Activated CD4-positive, alpha-beta T cell treated with anti-CD3 and anti-CD28 coated beads for 4 hours (primary cell): Measurements from ENCODE around the gene BRINP2.

Experiments used
- DNase-seq, 2 donors: peaks; one replicate each; pipeline ENCODE4 v3.0.0-alpha.2; 2020

The BRINP2 gene

DNA sequence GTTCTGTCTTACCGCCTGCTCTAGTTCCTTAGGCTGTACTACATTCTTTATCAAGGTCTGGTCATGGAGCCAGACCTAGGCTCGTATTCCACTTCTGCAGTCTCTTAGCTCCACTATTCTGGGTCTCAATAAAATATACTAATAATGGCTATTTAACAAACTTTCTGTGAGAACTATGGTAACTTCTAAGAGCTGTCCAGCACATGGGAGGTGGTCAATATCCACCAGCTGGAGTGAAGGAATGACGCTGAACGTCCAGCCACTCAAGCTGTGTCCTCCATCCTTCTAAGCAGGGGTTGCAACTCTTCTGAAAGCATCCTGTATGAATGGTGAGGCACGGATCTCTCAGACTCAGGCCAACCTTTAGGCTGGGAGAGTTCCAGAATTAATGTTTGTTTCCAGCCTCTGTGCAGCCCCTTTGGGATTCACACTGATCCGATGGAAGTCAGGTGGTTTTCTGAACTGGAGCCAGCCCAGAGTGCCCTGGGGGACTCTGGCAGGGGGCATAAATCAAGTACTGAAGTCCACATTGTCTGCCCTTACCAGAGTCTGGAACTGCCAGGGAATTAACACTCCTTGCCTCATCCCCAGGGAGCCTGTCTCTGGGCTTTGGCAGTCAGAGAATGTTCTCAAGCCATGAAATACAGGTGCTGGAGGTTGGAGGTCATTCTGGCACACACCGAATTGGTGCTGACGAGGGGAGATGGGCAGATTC is 57.4 kb downstream of the BRINP2 start:
- DNase-seq: no peak

DNA sequence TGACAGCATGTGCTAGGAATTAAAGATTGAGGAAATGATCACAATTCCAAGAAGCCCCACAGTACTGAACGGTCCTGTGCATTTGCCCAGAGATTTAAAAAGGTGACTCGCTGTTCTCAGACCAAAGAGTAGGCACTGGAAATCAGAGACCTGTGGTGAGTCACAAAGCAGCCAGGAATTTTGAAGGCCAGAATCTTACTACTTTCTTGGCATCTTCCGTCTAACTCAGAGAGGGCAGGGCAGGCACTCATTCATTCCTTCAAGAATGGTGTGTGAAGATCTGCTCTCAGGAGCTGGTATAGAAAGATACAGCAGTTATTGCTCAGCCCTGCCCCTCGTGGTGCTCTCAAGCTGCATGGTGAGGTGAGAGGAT is 57.9 kb downstream of the BRINP2 start:
- DNase-seq: no peak

DNA sequence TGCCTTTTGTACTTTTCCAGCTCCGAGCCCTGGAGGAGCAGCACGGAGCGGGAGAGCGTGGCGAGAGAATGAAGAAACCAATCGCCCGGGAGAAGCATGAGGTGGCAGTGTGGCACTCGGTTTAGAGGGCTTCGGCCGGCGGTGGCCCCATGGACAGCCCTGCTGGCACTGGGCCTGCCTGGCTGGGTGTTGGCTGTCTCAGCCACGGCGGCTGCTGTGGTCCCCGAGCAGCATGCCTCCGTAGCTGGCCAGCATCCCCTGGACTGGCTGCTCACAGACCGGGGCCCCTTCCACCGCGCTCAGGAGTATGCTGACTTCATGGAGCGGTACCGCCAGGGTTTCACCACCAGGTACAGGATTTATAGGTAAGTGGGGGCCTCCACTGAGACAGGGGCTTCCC is 59.0 kb downstream of the BRINP2 start:
- no peak for DNase-seq

DNA sequence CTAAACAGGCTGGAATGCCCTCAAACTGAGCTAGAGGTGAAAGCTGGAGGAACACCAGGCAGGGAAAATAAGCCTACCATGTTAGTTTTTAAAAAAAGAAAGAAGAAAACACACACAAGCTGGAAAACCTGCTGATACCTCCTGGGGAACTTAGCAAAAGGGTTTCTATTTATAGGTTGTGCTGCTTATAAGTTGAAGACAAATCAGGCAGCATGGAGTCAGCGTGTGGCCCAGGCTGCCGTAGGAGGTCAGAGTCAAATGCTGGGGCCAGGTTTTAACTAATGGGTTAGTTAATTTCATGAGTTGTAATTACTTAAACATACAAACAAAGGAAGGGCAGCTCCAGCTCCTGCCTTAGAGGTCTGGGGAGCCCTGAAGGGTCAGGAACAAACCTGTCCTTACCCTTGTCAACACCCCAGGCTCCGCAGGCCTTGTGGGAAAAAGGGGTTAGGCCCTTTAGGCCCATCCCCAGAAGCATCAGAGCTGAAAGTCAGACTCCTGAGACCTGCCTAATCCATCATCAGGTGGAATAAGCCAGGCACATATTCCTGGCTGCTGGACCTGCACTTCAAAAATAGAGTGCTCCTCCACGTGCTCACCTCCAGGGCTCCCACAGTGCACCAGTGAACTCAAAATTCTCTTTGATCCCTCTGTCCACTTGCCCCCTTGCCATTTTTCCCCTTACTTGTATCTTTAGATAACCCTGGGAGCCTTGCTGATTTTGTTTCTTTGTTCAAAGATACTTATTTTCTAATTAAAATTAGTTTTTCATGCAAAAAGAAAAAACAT is 59.7 kb downstream of the BRINP2 start:
- no peak for DNase-seq

DNA sequence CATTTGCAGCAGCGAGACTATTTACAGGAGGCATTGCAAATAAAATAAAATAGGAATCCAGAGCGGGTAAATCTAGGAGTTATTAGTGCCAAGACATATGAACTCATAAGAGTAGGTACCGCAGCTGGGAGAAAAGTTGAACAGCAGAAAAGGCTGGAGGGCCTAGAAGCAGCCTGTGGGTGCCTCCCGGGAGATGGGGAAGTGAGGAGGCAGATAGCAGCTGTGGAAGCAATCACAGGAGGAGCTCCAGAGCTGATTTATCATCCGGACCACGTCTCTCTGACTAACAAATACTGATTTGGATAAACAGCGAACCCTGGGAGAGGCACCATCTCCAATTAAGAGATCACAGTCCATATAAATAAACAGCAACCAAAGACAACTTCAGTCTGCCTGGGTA is 64.6 kb downstream of the BRINP2 start:
- no peak for DNase-seq

DNA sequence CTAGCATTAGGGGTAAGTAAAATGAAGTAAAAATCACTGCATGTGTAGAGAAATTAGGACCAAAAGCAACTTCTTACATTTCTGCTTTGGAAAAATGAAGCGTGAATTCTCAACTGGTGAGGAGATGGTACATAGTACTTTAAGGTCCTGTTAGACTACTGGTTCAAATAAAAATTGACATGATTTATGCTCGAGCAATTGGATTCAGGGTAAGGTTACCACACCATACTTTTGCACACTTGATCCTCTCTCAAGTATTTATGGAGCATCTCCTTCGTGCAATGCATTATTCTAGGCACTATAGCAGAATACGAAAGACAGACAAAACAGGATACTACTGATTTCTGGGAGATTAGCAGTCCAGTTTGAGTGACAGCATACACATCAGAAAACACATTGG is 66.2 kb downstream of the BRINP2 start:
- no peak for DNase-seq

DNA sequence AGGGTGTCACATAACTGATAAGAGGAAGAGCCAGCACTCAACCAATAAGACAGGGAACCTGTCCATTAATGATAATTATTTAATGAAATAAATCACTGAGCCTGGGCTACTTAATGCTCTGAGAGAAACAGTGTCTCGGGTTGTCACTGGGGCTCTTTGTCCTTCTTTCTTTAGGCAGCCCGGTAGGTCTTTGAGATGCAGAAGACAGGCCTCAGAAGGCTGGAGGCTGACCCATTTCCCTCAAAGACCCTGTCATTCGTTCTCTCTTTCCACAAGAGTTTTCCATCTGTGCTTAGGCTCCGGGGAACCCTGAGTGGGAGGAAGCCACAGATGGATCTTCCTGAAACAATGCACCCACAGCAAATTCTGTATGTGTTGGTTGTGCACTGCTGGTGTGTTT is 68.2 kb downstream of the BRINP2 start:
- no peak for DNase-seq

DNA sequence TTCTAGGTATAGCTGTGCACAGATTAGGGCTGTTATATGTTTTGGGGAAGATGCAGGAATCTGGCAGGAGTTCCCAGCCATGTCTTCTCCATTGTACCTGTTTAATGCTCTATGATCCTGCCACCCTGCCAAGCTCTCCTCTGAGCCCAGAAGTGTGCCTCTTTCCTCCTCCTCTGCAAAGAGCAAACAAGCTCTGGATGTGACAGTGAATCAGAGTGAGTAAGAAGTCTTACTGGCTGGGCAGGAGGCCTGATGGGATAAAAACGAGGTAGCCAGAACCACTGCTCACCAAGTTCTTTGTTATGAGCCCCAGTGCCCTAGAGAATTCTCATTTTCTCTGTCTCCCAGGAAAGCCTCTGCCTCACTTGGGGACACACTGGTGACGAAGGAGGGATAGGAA is 69.0 kb downstream of the BRINP2 start:
- DNase-seq: no peak

DNA sequence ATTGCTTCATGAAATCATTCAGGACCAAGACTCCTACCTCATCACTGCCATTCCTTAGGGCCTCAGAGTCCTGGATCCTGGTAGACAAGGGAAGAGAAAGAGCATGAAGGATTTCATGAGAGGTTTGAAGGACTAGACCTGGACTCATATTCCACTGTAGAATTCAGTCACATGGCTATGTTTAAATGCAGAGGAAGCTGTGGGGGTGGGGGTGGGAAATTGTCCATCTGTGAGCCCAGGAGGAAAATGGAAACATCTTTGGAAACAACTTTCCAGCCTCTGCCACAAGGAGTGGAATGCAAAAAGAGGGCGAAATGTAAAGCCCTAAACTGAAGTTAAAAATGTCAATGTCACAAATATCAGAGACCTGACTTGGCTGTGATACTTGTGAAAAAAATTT is 73.0 kb downstream of the BRINP2 start:
- no peak for DNase-seq

DNA sequence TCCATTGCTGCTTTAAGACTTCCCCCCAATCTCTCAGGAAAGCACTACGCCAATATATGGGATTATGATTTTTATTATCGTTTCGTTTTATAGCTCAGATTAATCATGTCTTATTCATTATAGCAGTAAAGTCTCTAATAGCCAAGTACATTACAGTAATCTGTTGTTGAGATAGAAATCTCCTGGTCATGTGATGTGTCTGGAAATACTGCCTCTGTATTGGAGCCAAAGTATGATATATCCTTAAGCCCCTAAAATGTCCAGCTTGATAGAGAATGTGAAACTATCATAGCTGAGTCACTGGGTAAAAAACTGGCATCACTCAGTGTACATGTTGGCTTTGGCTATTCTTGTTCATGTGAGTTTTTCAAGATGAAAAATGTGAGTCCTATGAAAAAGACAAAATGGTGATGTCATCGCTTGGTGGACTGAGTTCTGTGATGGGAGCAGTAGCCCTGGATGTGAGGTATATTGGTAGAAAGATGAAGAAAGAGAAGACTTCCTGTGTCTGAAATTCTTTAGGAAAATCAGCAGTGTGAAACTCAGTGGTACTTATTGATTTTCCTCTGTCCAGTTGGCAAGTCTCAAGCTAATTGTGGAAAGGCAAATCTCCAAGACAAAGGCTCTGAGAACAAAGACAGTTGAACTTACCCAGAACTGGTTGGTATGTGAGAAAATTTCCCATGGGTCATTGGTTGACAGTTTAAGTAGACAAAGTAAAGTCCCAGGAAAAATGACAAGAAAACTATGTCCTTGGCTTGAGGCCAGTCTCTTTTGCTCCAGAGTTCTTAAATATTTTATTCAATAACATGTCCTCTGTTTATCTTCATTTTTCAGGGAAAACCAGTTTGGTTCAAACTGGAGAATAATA is 76.2 kb downstream of the BRINP2 start:
- DNase-seq: no peak

DNA sequence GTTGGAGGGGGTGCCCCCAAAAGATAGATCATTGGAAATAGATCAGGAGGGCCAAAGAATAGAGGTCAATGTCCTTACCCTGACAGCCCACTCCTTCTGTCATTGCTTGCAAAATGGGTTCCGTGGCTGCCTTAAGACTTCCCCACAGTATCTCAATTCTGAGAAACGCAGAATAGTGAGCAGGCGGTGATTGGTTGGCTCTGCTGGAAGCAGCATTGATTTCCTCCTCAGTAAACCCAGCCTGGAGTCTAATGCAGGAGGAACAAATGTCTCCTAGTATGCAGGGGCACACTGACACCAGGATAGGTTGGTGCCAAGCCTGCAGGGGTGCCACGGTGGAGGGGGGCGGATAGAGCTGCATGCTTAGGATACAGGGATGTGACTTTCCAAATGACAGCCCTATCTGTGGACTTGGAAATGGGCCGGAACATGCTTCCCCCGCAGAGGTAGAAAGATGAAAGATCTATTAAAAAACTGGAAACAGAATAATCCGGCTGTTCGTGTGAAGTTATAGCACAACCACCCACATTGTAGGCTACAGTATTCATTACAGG is 76.9 kb downstream of the BRINP2 start:
- DNase-seq: no peak

DNA sequence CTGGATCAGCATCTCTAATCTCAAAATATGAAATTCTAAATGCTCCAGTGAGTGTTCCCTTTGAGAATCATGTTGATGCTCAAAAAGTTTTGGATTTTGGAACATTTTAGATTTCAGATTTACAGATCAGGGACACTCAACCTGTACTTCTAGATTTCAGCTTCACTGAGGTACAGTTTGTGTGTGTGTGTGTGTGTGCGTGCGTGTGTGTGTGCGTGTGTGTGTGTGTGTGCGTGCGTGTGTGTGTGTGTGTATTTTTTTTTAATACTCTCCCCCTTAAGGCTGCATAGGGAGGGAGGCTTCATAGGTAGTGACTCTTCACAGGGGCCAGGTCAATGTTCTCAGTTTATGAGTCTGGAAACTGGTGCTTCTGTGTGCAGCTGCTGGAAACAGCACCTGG is 77.5 kb downstream of the BRINP2 start:
- DNase-seq: no peak

DNA sequence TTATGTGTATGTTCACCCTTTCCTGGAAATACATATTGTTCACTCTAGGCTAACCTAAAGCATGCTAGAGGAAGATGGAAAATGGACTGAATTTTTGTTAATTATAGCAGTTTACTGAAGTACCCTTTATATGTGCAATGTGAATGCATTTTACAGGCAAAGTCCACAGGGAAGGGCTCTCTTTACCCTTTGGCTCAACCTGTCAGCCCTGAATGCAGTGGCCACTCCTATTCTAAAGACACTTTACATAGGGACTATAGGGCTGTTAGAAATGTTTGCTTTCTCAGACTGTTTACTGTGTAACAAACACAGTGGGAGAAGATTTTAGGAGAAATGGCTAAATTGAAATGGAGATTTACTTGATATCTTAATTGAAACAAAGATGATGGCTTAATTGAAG is 78.5 kb downstream of the BRINP2 start:
- DNase-seq: no peak

DNA sequence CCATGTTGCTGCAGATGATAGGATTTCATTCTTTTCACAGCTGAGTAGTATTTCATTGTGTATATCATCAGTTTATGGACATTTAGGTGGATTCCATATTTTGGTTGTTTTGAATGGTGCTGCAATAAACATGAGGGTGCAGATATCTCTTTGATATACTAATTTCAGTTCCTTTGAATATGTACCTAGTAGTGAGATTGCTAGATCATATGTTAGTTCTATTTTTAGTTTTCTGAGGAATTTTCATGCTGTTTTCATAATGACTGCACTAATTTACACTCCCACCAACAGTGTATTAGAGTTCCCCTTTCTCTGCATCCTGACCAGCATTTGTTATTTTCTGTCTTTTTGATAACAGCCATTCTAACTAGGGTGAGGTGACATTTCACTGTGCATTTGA is 82.1 kb downstream of the BRINP2 start:
- no peak for DNase-seq

DNA sequence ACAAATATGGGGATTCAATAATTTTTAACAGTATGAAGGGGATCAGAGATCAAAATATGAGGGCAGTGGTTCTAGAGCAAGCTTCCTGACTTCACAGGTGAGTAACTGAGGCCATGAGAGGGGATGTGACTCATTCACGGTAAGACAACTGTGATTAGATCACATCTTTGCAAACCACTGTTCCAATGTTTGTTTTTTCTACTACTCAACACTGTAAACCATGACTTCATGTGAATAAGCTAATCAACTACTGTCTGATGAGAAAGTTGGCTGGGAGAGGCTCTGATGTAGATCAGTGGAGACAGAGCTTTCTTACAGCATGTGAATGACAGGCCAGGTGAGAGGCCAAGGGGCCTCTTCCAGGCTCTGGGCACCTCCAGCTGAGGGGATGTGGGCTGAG is 84.7 kb downstream of the BRINP2 start:
- no peak for DNase-seq

DNA sequence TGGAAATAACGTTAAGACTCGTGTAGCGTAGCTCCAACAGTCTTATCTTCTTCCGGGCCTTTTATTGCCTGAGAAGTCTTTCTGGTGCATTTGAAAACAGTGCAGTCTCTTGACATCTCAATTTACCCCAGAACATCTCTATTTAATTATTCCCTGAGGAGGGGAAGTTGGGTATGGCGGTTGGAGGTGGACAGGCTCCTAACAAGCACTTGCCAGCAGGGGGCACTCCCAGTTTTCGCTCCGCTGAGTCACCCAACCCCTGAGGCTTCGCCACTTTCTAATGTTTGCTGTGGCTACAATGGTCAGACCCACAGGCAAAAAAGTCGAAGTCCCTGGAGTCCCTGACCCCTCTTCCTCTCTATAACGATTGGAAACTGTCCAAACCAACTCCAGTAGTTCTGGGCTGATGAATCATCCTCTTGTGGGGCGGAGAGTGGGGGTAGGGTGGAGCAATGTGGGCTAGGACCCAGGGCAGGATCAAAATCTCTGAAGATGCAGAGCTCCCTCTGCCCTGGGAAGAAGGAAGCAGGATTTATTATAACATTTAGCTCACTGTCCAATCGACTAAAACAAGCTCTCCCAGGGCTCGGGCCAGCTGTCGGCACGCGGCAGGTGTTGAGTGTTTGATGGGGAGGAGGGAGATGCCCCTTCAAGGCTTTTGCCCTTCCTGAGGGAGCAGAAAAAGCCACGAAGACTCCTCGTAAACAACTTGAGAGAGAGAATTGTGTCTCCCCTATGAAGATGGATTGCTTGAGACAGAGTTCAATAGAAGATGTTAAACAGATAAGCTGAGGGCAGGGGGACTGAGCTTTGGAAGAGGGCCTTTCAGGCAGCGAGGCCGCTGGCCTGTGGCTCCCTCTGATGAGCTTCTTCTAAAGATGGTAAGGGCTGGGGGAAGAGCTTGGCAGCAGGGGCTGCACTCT is 85.7 kb downstream of the BRINP2 start:
- DNase-seq: no peak

DNA sequence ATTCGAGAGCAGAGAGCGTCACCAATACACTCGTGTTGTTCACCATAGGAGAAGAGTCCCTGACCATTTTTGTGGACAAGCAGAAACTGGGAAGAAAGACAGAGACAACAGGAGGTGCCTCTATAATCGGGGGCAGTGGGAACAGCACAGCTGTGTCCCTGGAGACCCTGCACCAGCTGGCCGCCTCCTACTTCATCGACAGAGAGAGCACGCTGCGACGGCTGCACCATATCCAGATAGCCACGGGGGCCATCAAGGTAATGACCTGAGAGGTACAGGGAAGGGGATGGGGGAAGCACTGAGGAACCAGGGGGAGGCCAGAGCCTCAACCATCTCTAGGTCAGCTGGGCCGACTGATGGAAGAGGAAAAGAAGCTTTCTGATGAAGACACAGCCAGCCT is 86.4 kb downstream of the BRINP2 start:
- no peak for DNase-seq

DNA sequence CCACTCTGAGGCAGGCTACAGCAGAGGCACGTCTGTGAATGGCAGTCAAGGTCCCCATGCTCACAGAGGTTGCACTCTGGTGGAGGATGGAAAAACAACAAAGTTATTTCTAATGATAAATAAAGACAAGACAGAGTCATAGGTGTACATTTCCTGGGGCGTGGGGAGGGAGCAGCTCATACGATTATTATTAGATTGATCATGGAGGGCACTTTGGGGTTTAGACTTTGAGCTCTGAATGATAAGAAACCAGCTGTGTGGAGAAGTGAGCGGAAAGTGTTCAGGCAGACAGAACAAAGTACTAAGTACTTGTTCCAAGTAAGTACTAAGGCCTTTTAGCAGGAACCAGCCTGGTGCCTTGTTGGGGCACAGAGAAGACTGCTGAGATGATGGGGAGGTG is 86.8 kb downstream of the BRINP2 start:
- no peak for DNase-seq

DNA sequence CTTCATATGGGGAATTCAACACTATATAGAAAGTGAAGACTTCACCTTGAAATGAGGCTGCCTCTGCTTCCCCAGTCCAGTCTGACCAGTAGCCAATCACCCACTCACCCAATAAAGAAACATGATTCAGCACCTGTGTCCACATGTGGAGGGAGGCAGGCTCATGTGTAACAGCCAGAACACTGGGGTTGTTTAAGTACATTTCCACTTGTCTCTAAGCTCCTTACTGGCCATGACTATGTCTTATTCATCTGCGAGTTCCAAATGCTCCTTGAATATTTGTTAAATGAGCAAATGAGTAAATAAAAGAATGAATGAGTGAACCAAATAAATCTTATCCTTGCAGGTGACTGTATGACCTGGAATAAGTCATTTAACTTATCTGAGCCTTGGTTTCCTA is 100.1 kb downstream of the BRINP2 start:
- DNase-seq: no peak

DNA sequence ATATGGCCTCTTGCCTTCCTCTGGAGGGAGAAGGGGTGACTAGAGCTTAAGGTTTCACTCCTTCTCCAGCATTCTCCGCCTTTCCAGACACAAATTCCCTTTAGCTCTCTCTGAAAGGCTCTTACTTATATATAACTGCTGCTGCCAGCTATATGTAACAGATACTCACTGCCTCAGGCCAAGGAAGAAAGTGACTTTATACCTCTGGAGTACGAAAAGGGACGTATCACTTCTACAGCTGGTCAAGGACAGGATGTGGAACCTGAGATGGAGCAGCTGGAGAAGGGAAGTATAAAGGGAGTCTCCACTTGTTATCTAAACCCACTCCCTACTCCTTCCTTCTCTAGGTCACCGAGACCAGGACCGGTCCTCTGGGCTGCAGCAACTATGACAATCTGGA is 102.4 kb downstream of the BRINP2 start:
- DNase-seq: no peak

DNA sequence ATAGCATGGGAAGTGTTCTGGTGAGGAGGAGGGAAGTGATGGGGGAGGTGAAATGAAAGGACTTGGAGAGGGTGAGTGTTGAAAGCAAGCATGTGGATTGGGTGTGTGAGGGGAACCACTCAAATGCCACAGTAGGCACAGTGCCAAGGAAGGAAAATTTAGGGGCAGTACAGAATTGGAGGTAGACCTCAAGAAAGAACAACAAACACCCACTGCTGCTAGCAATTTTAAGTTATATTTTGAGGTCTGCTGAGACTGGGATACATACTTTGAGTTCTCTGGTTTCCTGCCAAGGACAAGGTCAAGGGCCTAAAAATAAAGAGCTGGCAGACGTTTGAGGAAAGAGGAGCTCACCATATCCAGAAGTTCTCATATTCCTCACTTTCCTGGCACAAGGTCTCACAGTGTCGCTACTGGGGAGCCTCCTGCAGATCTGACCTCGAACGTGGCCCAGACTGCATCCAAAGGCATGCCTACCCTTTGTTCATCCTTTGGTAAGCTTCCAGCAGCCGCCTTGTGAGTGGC is 104.0 kb downstream of the BRINP2 start:
- DNase-seq: no peak

DNA sequence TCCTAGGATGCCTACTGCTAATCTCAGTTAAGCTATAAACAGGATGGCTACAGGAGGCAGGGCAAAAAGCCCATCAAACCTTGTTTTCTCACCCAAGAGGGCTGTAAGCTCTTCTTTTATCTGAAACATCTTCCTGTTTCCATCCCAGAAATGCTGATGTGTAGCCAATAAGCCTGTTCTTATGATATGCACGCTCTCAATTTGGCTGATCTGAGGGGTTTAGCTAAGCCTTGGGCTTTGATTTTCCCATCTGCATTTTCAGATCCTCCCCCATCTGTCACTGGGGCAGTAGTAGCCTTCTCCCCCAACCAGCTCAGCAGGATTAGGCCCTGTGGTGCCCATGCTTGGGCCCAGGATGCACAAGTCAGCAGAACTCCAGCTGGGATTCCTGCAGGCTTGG is 105.0 kb downstream of the BRINP2 start:
- no peak for DNase-seq
